HG03469 (cell line): ENCODE results near the gene CFTR.

Experiments used
- ATAC-seq: cut with Tn5 transposase; IDR thresholded peaks from one replicate; pipeline ENCODE4 v1.9.1; 2021; ENCODE audit warnings: mild to moderate bottlenecking, moderate library complexity, moderate number of reproducible peaks; ENCODE audit not compliant: unreplicated experiment

Gene CFTR

GRCh38 chr7:117582219-117582704, 102.4 kb downstream of the CFTR start:
- no peak for ATAC-seq

GRCh38 chr7:117587931-117588330, 108.1 kb downstream of the CFTR start:
- no peak for ATAC-seq

- peak; percentile 57 for ATAC-seq
These were observed 108.5 kb downstream of the CFTR start for GRCh38 chr7:117588352-117588794.

- no peak for ATAC-seq
These were observed 110.4 kb downstream of the CFTR start for GRCh38 chr7:117590191-117590590.

- ATAC-seq = no peak
These were observed 112.3 kb downstream of the CFTR start for GRCh38 chr7:117592011-117592635.

- ATAC-seq = no peak
These were observed 116.3 kb downstream of the CFTR start for GRCh38 chr7:117596134-117596533.

- no peak for ATAC-seq
These were observed 117.9 kb downstream of the CFTR start for GRCh38 chr7:117597755-117598154.

GRCh38 chr7:117600911-117601310, 121.1 kb downstream of the CFTR start:
- no peak for ATAC-seq

- no peak for ATAC-seq
These were observed 123.8 kb downstream of the CFTR start for GRCh38 chr7:117603627-117604026.

GRCh38 chr7:117605712-117606111, 125.9 kb downstream of the CFTR start:
- ATAC-seq = no peak

GRCh38 chr7:117606132-117606531, 126.3 kb downstream of the CFTR start:
- no peak for ATAC-seq

- no peak for ATAC-seq
These were observed 130.6 kb downstream of the CFTR start for GRCh38 chr7:117610396-117610795.

GRCh38 chr7:117612637-117613036, 132.8 kb downstream of the CFTR start:
- ATAC-seq = no peak

GRCh38 chr7:117616694-117617093, 136.9 kb downstream of the CFTR start:
- no peak for ATAC-seq

- ATAC-seq = no peak
These were observed 139.9 kb downstream of the CFTR start for GRCh38 chr7:117619681-117620080.

GRCh38 chr7:117621075-117621618, 141.3 kb downstream of the CFTR start:
- no peak for ATAC-seq

GRCh38 chr7:117623606-117624005, 143.8 kb downstream of the CFTR start:
- ATAC-seq = no peak

GRCh38 chr7:117630501-117630900, 150.7 kb downstream of the CFTR start:
- ATAC-seq = no peak

GRCh38 chr7:117630907-117631564, 151.2 kb downstream of the CFTR start:
- no peak for ATAC-seq

GRCh38 chr7:117631652-117632051, 151.8 kb downstream of the CFTR start:
- no peak for ATAC-seq

- no peak for ATAC-seq
These were observed 158.1 kb downstream of the CFTR start for GRCh38 chr7:117637937-117638336.

GRCh38 chr7:117639966-117640365, 160.1 kb downstream of the CFTR start:
- no peak for ATAC-seq
